NB4 (cell line): ENCODE results near the gene PSMD11.

ENCODE experiments used
- CTCF ChIP-seq: IDR thresholded peaks from one replicate; pipeline ENCODE4 v1.5.1; 2012; ENCODE audit warnings: low read depth, low read length
- MAX ChIP-seq: IDR thresholded peaks from 2 replicates; pipeline ENCODE4 v1.6.1; 2011; ENCODE audit warnings: low read depth, low read length
- MYC ChIP-seq: IDR thresholded peaks from 2 replicates; pipeline ENCODE4 v1.6.1; 2011; ENCODE audit warnings: low read depth, low read length
- POLR2A ChIP-seq: IDR thresholded peaks from 2 replicates; pipeline ENCODE4 v1.6.1; 2011; ENCODE audit warnings: mild to moderate bottlenecking; ENCODE audit not compliant: insufficient read length; ENCODE audit errors: extremely low read depth

- TF ChIP-seq CTCF = peak; percentile 79
- no peak for TF ChIP-seq MAX
- no peak for TF ChIP-seq POLR2A
- no peak for TF ChIP-seq MYC
Observed at GRCh38 chr17:32461853-32462617, 17.7 kb downstream of the PSMD11 start.
